Measurements from ENCODE around the gene KLF9.
"Not testable (repeated sequence)": the region's sequence is repeated elsewhere in the genome, so short reads cannot be mapped to it uniquely, and the experiment has no call there.

The KLF9 gene

DNA sequence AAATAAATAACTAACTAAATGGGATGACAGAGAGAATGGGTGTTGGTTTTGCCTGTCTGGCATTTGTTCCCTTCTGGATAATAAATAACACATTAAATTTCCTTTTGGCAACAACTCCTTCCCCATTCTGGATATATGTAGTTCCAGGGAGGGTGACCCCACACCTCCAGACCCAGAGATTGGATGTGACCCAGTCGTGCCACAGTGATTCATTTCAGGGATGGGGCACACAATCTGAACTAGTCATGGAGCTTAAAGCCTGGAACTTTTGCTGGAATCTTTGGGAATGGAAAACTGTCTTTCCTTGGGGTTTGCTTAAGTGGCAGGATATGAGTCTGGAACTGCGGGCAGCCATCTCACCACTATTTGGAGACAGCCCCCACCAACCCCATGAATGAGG is 11.3 kb downstream of the KLF9 start:
- no peak for DNase-seq

DNA sequence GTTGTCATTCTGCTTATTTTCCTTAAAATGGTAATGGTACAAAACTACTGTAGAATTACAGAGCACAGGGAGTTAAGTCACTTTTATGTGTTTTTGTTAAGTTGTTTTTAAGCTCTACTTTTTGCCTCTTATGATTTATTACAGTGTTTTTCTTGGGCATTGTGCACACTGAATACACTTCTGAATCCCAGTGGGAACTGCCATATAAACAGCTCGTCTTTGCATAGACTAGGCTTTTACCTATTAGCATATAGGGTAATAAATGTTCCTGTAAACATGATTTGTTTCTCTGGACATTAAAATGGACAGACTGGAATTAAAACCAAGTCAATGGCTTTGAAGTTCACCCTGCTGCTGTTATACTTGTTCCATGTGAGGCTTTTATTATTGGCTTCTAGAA is 12.2 kb downstream of the KLF9 start:
- no peak for DNase-seq

DNA sequence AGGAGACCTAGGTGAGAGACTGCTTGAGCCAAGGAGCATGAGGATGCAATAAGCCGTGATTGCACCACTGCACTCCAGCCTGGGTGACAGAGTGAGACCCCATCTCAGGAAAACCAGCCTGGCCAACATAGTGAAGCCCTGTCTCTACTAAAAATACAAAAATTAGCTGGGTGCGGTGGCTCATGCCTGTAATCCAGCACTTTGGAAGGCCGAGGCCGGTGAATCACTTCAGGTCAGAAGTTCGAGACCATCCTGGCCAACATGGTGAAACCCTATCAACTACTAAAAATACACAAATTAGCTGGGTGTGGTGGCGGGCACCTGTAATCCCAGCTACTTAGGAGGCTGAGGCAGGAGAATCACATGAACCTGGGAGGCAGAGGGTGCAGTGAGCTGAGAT is 13.2 kb downstream of the KLF9 start:
- DNase-seq: not testable (repeated sequence)

DNA sequence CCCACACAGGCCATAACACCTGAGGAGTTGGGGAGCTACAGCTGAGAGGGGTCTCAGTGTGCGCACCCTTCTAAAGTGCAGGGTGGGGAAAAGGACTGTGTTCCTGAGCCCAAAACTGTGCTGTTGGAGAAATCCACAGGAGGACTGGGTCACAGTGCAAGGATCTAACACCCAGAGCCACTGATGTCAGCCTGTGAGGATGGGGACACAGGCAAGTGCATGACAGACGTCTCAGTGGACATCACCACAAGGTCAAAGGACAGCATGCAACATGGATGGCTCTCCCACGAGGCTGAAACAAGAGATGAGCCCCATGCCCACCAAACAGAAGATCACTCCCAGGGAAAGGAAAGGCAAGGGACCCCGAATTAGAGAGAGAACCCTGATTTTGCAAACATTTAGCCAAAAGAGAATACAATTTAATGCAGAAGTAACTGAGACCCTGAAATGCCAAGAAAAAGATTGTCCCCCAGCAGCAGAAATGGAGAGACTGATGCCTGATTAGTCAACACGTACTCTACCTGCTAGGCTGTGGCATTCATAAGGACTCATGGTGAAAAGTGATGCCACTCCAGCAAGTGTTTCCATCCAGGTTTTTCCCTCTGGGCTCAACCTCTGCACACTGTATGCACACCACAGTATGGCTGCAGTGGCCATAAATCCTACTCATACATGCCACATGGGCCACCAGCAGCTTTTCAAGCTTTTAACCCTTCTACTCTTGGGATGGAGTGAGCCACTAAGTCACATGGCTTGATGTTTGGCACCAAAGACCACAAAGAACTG is 14.2 kb downstream of the KLF9 start:
- DNase-seq: no peak

DNA sequence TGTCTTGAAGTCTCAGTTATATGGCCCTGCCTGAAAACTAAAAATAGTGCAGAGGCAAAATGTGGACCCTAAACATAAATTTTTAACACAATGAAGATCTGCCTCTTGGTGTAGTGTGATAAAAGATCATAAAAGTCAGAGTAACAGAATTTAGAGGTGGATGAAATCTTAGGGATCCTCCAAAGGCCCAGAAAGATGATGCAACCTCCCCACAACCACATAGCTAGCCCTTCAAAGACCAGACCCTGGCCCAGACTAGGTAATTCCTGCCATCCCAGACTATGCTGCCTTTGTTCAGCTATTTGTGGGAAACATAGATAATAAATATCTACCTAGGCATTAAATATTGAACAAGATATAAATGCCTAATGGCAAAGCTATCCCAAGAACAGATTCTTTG is 15.3 kb downstream of the KLF9 start:
- no peak for DNase-seq

DNA sequence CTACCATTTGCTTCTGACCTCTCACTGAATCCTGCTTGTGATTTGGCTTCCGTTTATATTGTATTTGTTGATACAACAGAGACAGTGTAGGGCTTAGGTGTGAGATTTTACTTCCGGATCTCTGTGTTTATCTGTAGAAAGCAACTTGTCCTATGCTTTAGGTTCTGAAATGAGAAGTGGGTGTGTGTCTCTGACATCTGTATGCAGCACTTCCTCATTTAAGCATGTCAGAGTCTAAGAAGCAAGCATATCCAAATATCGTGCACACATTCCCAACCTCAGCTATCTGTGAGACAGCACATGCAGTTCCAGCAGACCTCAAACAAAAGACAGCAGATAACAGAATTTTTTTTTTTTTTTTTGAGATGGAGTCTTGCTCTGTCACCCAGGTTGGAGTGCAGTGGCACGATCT is 16.3 kb downstream of the KLF9 start:
- no peak for DNase-seq

DNA sequence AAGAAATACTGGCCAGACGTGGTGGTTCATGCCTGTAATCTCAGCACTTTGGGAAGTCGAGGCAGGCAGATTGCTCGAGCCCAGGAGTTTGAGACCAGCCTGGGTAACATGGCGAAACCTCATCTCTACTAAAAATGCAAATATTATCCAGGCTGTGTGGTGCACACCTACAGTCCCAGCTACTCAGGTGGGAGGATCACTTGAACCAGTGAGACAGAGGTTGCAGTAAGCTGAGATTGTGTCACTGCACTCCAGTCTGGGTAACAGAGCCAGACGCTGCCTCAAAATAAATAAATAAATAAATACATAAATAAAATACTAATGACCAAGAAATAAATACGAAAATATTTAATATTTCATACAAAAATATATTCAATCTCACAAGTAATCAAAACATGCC is 18.8 kb downstream of the KLF9 start:
- no peak for DNase-seq

DNA sequence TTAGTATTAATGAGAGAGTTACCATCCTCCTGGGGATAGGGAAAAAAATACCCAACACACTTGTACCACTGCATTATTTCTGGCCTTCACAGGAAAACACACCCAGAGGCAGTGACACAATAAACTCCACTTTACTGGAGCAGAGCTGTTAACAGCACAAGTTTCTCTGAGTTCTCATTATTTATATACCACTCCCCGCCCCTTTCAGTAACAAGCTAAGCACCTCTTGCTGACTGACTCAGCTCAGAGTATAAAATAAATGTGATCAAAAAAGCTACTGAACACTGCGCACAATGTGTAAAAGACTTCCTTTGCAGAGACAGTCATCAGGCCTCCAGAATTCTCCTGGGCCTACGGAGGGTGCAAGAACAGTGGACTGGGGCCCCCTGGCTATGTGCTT is 21.6 kb downstream of the KLF9 start:
- DNase-seq: no peak

DNA sequence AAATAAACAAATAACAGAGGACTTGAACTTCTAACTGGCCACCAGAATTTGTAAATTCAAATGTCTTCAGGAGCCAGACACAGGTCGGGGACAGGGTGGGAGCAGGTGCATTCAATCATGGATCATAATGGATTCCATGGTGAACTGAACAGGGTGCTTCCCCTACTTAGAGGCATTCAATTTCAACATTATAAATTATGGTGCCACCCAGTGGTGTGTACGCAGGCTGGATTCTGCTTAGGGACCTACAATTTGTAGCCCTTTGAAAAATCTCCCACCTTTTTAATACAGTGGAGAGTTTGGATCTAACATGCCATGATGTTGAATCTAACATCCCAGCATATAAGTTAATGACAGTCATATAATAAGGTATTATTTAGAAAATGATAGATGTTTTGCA is 22.3 kb downstream of the KLF9 start:
- DNase-seq: no peak

DNA sequence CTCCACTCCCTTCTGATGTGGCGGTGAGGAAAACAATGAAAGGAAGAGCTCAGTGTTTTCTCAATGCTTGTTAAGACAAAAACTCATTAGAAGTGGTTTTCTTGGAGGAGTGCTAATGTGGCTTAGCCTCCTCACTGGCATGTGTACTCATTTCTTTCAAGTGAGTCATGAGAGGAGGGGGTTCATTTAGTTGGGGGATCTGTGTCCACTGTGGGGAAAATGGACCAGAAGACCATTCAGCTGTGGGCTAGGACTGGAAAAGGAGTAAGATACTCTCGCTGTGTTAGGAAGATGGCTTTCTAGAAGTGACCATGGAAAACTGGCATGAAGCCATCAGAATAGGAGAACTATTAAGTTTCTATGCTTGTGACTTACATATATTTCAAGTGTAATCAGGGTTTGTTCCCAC is 23.5 kb downstream of the KLF9 start:
- no peak for DNase-seq

DNA sequence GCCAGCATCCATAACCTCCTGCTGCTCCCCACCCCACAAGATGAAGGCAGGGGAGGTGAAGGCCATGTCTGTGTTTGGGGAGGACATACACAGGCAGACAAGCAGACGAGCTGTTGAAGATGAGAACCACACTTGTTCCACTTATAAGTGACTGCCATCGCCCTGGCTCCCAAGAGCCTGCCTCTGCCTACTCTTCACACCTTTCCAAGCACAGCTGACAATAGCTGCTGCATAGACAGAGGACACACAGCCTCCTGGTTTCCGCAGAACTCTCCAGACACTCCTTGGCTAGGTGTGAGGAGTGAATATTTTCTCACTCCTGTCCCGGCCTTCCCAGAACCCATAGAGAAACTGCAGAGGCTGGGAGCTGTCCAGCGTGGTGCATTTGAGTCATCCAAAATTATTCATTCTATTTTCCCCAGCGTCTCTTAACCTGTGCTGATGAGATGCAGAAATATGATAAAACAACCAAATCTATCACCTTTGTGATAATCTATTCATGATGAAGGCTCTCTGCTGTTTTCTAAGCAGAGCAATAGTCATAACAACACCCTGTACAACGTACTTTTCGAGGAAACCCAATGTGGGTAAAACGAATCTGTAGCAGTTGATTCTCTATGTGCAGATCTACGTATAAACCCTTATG is 24.7 kb downstream of the KLF9 start:
- DNase-seq: no peak

DNA sequence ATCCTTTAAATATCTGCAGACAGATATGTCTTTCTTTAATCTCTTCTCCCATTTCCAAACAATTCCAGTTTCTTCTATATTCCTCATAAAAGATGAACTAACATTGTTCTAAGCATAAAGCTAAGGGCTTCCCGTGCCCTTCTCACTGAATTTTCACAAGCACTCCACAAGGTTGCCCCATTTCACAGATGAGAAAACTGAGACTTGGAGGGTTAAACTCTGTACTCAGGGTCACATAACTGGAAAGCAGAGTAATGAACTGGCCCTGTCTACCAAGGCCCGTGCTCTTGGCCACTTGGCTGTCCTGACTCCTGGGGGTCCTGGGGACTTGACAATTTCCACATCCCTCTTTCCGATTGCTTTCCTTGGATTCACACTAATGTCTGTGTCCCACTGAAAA is 25.3 kb downstream of the KLF9 start:
- DNase-seq: no peak

DNA sequence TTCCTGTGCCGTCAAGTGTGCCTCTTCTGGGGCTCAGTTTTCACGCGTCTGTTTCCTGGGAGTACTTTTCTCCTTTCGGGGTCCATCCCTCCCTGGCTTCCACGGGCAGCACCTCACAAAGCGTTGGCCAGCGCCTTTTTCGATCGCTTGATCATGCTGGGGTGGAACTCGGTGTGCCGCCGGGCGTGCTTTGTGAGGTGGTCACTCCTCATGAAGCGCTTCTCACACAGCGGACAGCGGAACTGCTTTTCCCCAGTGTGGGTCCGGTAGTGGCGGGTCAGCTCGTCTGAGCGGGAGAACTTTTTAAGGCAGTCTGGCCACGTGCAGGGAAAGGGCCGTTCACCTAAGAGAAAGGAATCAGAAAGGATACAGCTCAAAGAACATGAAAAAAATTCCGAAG is 26.8 kb downstream of the KLF9 start:
- DNase-seq: no peak

DNA sequence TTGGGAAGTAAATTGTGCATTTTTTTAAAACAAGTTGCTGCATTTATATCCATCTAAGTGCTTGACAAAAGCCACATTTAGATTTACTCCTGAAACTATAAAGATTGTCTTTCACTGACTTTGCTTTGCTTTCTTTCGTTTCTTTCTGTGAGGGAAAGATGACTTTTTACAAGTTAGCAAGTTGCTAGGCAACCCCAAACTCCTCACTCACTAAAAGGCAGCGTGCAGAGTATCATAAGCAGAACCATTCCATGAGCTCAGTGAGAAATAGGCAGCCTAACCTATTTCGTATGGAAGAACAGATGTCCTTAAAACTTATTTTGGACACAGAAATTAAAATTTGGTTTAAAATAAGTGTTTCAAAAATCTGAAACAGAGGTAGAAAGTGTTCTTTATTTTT is 29.0 kb downstream of the KLF9 start:
- no peak for DNase-seq

DNA sequence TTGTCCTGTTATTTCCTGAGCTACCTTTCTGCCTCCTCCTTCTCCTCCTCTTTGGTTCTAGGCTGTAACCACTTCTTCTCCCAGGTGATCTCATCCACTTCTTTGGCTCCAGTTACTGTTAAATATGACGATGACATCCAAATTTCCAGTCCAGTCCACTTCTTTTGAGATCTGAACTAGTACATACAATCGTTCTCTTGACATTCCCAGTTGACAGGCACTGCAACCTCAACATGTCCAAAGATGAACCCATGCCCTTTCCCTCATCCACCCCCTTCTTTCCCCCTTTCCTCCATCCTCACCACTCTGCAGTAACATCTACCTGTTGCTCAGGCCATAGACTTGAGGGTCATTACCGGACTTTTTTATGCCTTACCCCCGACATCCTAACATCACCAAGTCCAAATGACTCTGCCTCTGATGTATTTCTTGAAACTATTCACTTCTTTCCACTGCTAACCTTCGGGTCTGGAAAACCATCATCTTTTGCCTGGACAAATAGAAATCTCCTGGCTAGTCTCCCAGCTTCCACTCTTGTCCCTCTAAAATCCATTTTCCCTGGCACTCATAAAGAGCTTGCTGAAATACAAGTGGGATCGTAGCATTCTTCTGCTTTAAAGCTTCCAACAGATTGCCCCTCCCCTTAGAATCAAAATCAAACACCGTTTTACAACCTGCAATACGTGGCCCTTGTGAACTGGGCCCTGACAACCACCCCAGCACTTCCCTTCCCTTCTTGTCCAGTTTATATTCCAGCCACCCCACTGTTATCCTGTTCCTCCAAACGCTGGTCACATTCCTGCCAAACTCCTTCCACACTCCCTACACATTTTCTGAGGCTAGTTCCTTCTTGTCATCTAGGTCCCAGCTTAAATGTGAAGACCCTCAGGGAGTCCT is 31.5 kb downstream of the KLF9 start:
- DNase-seq: no peak

DNA sequence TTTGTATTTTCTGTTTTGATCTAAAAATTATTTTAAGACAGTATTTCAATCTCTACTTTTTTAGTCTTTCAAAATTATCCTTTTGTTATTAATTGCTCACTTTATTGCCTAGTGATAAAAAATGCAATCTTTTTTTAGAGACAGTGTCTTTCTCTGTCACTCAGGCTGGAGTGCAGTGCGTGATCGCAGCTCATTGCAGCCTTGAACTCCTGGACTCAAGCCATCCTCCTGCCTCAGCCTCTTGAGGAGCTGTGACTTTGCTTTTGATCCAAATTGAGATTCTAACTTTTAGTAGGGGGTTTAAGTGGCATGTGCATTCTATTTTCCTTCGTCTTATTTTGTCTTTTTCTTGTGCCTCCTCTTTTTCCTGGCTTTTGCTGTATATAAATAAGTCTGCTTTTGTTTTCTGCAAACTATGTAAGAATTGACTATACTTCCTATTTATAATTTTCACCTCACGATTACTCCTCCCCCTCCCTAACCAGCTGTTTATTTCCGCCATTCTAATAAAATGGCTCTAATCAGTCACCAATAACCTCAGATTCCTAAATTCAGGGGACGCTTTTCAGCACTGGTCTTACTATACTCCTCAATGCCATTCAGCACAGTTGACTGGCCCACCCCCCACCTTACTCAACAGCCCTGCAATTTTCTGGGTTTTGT is 32.3 kb downstream of the KLF9 start:
- DNase-seq: no peak

DNA sequence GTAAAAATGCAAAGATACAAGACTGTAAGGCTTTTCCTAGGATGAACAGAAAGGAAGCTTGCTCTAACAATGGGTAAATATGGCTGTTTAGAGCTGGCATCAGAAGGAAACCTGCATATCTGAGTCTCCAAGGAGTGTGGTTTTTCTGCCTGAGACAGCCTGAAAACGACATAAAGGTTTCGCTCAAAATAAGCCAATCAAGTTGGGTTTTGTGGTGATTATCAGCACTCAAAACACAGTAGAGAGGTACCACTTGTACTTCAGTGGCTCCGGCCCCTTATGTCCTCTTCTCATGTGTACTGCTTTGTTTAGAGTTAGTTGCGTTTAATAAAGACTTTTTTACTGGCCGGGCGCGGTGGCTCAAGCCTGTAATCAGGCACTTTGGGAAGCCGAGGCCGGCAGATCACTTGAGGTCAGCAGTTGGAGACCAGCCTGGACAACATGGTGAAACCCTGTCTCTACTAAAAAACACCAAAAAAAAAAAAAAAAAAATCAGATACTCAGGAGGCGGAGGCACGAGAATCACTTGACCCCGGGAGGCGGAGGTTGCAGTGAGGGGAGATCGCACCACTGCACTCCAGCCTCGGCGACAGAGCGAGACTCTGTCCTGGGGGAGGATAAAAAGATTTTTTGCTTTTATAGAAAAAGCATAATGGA is 39.4 kb downstream of the KLF9 start:
- DNase-seq: no peak

DNA sequence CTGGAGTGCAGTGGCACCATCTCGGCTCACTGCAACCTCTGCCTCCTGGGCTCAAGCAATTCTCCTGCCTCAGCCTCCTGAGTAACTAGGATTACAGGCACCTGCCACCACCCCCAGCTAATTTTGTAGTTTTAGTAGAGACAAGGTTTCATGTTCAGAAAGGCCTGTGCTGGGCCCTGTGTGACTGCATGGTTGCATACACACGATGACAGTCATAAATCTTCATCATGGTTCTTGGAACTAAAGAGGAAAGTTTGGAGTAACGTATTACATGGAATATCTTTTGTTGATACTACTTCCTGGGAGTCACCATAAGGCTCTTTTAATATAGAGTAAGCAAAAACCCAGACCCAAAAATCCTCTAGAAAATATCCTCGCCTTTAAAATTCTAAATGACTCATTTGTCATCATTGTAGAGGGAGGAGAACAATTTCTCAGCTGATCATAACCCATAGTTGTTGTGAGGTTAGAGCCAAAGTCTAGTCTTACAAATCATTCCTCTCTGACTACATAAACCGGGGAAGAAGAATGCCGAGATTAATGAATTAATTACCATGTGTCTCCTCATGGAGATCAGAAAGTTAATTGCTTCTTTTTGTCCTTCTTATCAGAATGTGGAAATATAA is 47.0 kb downstream of the KLF9 start:
- no peak for DNase-seq

DNA sequence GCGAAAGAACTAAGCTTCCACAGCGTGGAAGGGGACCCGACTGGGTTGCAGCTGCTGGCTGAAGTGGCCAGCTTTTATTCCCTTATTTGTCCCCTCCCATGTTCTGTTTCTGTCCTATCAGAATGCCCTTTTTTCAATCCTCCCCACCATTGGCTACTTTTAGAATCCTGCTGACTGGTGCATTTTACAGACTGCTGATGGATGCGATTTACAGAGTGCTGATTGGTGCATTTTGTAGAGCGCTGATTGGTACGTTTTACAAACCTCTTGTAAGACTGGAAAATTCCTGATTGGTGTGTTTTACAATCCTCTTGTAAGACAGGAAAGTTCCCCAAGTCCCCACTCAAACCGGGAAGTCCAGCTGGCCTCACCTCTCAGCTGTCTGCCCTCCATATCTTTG is 50.7 kb downstream of the KLF9 start:
- no peak for DNase-seq

DNA sequence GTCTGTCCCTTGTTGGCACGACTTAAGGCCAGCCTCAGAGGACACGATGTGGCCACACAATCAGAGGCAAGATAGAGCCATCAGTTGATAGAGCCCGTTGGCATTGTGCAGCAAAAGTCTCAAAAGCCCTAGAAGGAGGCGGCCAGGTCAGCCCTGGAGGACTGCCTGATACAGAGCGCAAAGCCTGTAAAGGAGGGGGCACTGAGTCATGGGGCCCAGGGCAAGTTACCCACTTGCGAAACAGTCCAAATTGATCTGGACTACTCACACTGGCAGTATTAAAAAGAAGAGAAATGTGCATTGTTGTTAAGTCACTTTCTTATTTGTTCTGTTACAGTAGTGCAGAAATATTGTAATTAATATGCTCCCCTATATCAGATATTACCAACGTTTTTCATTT is 51.5 kb downstream of the KLF9 start:
- DNase-seq: no peak

DNA sequence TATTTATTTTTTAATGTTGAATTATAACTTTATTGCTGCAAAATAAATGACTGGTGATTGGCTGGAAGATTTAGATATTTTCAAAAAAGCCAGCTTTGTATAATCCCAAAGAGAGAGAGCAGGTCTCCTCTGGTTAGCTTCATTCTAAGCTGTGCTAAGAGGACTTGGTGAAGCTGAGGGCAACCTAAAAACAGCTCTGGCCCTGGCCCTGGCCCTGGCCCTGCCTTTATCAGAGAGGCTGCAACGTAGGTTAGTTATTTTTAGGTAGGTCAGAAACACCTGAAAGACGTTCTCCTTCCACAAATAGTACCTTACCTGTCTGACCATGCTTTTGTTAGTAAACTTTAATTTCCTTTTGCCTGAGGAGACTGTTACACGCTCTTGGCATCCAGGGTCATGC is 58.7 kb downstream of the KLF9 start:
- DNase-seq: no peak

DNA sequence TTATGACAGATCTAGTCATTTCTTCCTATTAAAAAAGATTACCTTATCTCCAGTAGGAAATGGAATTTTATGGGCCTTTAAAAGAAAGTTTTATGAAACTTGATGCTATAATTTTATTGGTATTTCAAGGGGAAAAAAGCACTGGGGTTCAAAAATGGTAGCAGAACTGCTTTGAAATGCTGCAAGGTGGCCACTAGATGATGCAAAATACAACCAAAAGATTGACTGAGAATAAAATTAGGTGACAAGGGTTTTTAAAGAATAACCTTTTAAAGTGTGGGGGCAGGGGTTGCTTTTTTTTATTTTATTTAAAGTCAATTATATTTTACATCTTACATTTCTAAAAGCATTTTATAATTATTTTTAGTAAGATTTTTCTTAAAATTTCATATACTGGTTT is 61.7 kb downstream of the KLF9 start:
- DNase-seq: no peak
